ENCODE data around the gene SYNE2. TPM values are rescaled to one million over a fixed set of nuclear protein-coding genes. Genes with fewer than 3 reads are reported as not detected.

Gene SYNE2
- total and polyA plus RNA-seq, 10 of the 15 experiments (the other 5 are each of a cell fraction or from before 2014, with no cell fraction given) = 2.1 to 52.7 (median 38.1) TPM

- intact Hi-C loops (cut with micrococcal nuclease; ENCODE audit: unreplicated experiment) = no loop called here
- CTCF ChIA-PET = no interaction called here
- DNase-seq (ENCODE audit: low read depth, low spot score) = no peak
Observed at GRCh38 chr14:64095620-64096019, 242.8 kb downstream of the SYNE2 start.

More at GRCh38 chr14:64095620-64096019, 242.8 kb downstream of the SYNE2 start:
- ChIA-PET RAD21 (ENCODE audit: unreplicated experiment) (no interaction called here), SMC1A (ENCODE audit: uncharacterized antibody, unreplicated experiment) (interaction anchor here (1.0 kb wide), 1 partner anchor 199 kb away, joined by 4 read pairs; no protein-coding TSS in a partner anchor), POLR2A (no interaction called here)
- Histone ChIP-seq H3K4me2 (ENCODE audit: control insufficient read depth, insufficient read depth) (no peak overlapping the region), H2AFZ (ENCODE audit: control insufficient read depth, low read depth, low read length) (no peak overlapping the region), H3K27me3 (replicated peaks in 1 of 2; ENCODE audit: control insufficient read depth in 2 of 2, insufficient read depth in 2 of 2, low read length in 1 of 2) (no peaks in the 10 kb centered on the region), H3K9me3 (replicated peaks; ENCODE audit: control insufficient read depth, insufficient read depth, low read length) (no peaks in the 10 kb centered on the region), H3K79me2 (ENCODE audit: control insufficient read depth, insufficient read depth, low read length) (no peaks in the 10 kb centered on the region), H4K20me1 (ENCODE audit: control insufficient read depth, insufficient read depth) (no peaks in the 10 kb centered on the region), H3K9ac (ENCODE audit: control insufficient read depth, insufficient read depth, low read length) (no peak overlapping the region), H3K4me3 (no peak overlapping the region), H3K4me1 (ENCODE audit: control insufficient read depth, insufficient read depth, low read length) (no peaks in the 10 kb centered on the region), H3K27ac (ENCODE audit: control insufficient read depth, insufficient read depth) (no peak overlapping the region), H3K36me3 (ENCODE audit: control insufficient read depth in 2 of 2, insufficient read depth in 2 of 2, low read length in 1 of 2) (peaks cover 0 to 13% of the 10 kb centered on the region in 2 experiments; a peak in 2 of 4 replicates)
- FAIRE-seq (no peak), ATAC-seq (no peak)
- TF ChIP-seq BHLHE40 (IDR thresholded peaks at IDR 0.05; ENCODE audit: borderline replicate concordance in 1 of 2, low read depth in 2 of 2, low read length in 1 of 2) (no peak), YBX1 (IDR thresholded peaks at IDR 0.05) (no peak), ZNF622 (IDR thresholded peaks at IDR 0.05) (no peak), ZNF687 (IDR thresholded peaks at IDR 0.05) (no peak), SUPT20H (IDR thresholded peaks at IDR 0.05; ENCODE audit: borderline replicate concordance, control insufficient read depth, low read depth, low read length) (no peak), ZBTB33 (IDR thresholded peaks at IDR 0.05) (no peak), HCFC1 (IDR thresholded peaks at IDR 0.05; ENCODE audit: low read length) (no peak), RFX5 (IDR thresholded peaks at IDR 0.05; ENCODE audit: low read depth, low read length) (no peak), STAT1 (conservative IDR thresholded peaks at IDR 0.05) (no peak), FOS (IDR thresholded peaks at IDR 0.05; ENCODE audit: borderline replicate concordance, extremely low read depth, insufficient read length) (no peak)
- TF ChIP-seq, protein P1, sequence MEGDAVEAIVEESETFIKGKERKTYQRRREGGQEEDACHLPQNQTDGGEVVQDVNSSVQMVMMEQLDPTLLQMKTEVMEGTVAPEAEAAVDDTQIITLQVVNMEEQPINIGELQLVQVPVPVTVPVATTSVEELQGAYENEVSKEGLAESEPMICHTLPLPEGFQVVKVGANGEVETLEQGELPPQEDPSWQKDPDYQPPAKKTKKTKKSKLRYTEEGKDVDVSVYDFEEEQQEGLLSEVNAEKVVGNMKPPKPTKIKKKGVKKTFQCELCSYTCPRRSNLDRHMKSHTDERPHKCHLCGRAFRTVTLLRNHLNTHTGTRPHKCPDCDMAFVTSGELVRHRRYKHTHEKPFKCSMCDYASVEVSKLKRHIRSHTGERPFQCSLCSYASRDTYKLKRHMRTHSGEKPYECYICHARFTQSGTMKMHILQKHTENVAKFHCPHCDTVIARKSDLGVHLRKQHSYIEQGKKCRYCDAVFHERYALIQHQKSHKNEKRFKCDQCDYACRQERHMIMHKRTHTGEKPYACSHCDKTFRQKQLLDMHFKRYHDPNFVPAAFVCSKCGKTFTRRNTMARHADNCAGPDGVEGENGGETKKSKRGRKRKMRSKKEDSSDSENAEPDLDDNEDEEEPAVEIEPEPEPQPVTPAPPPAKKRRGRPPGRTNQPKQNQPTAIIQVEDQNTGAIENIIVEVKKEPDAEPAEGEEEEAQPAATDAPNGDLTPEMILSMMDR (IDR thresholded peaks at IDR 0.05 in 2 of 3, conservative IDR thresholded peaks at IDR 0.05 in 1 of 3; ENCODE audit: control insufficient read depth in 2 of 3, extremely low read depth in 1 of 3, insufficient read depth in 1 of 3, low read depth in 3 of 3, low read length in 3 of 3) = no peak
- TF ChIP-seq, protein P2, sequence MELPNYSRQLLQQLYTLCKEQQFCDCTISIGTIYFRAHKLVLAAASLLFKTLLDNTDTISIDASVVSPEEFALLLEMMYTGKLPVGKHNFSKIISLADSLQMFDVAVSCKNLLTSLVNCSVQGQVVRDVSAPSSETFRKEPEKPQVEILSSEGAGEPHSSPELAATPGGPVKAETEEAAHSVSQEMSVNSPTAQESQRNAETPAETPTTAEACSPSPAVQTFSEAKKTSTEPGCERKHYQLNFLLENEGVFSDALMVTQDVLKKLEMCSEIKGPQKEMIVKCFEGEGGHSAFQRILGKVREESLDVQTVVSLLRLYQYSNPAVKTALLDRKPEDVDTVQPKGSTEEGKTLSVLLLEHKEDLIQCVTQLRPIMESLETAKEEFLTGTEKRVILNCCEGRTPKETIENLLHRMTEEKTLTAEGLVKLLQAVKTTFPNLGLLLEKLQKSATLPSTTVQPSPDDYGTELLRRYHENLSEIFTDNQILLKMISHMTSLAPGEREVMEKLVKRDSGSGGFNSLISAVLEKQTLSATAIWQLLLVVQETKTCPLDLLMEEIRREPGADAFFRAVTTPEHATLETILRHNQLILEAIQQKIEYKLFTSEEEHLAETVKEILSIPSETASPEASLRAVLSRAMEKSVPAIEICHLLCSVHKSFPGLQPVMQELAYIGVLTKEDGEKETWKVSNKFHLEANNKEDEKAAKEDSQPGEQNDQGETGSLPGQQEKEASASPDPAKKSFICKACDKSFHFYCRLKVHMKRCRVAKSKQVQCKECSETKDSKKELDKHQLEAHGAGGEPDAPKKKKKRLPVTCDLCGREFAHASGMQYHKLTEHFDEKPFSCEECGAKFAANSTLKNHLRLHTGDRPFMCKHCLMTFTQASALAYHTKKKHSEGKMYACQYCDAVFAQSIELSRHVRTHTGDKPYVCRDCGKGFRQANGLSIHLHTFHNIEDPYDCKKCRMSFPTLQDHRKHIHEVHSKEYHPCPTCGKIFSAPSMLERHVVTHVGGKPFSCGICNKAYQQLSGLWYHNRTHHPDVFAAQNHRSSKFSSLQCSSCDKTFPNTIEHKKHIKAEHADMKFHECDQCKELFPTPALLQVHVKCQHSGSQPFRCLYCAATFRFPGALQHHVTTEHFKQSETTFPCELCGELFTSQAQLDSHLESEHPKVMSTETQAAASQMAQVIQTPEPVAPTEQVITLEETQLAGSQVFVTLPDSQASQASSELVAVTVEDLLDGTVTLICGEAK (IDR thresholded peaks at IDR 0.05; ENCODE audit: borderline replicate concordance) = no peak
- in situ Hi-C loops (cut with MboI) = no loop called here
- 100% methylated on average over 3 of the region's 3 CpGs for whole genome bisulfite sequencing (ENCODE audit: insufficient coverage, insufficient replicate concordance, low lambda C conversion rate, missing lambda C conversion rate)
- BruUV-seq (replicated peaks) = no TSS peak
